C4-2B (cell line): ENCODE data around the gene REC114.

Experiments
- H3K27ac ChIP-seq: fragments of 450-650 bp; 2 replicates; pipeline ENCODE4 v1.5.1; 2017
- ZFX ChIP-seq: fragments of 450-650 bp; IDR thresholded peaks from 2 replicates; pipeline ENCODE4 v1.6.1; 2017
- TF ChIP-seq, protein P1 (sequence below): fragments of 450-650 bp; conservative IDR thresholded peaks from 2 replicates; pipeline ENCODE4 v1.5.1; 2017; ENCODE audit warnings: mild to moderate bottlenecking

The REC114 gene

DNA sequence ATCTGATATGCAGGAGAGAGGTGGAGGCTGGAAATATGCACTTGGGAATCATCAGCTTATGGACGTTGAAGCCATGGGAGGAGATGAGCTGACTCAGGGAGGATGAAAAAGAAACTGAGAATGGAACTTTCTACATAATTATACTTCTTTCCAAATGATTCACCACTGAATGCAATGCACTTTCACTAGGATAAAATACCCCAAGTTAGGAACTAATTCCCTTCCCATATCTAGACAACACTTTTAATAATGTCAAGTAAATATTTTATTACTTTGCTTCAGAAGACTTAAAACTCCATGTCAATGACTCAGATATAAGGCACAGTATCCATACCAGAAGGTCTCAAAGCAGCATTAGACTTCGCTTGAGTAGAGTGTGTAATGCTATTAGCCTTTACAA is 166.0 kb downstream of the REC114 start:
- H3K27ac ChIP-seq = no peak overlapping the region
- TF ChIP-seq, protein P1, sequence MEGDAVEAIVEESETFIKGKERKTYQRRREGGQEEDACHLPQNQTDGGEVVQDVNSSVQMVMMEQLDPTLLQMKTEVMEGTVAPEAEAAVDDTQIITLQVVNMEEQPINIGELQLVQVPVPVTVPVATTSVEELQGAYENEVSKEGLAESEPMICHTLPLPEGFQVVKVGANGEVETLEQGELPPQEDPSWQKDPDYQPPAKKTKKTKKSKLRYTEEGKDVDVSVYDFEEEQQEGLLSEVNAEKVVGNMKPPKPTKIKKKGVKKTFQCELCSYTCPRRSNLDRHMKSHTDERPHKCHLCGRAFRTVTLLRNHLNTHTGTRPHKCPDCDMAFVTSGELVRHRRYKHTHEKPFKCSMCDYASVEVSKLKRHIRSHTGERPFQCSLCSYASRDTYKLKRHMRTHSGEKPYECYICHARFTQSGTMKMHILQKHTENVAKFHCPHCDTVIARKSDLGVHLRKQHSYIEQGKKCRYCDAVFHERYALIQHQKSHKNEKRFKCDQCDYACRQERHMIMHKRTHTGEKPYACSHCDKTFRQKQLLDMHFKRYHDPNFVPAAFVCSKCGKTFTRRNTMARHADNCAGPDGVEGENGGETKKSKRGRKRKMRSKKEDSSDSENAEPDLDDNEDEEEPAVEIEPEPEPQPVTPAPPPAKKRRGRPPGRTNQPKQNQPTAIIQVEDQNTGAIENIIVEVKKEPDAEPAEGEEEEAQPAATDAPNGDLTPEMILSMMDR = no peak
- TF ChIP-seq ZFX = no peak
